Thymus (tissue), 11 donors: ENCODE data around the gene CARD11. TPM values are rescaled to one million over a fixed set of nuclear protein-coding genes. Genes with fewer than 3 reads are reported as not detected.
"Not testable (repeated sequence)": the region's sequence is repeated elsewhere in the genome, so short reads cannot be mapped to it uniquely, and the experiment has no call there.

ENCODE experiments used
- DNase-seq, 9 donors: peaks; one replicate each; pipeline ENCODE4 v3.0.0-alpha.2; 2013; ENCODE audit warnings: low spot score in 9 of 9, low read depth in 6 of 9, missing footprints in 1 of 9
- H3K27ac ChIP-seq, 2 donors: one replicate each; pipeline ENCODE4 v1.5.1; 2013; ENCODE audit warnings: control low read depth in 1 of 2, low read depth in 1 of 2, low read length in 1 of 2, mild to moderate bottlenecking in 1 of 2, moderate library complexity in 1 of 2
- H3K27me3 ChIP-seq, 2 donors: one replicate each; pipeline ENCODE4 v1.5.1; 2013; ENCODE audit warnings: low read length in 1 of 2; ENCODE audit not compliant: control insufficient read depth in 2 of 2, insufficient read depth in 1 of 2
- H3K36me3 ChIP-seq, 2 donors: one replicate each; pipeline ENCODE4 v1.5.1; 2013; ENCODE audit warnings: low read length in 1 of 2, mild to moderate bottlenecking in 1 of 2, moderate library complexity in 1 of 2; ENCODE audit not compliant: control insufficient read depth in 2 of 2, insufficient read depth in 2 of 2
- H3K4me1 ChIP-seq, 2 donors: one replicate each; pipeline ENCODE4 v1.5.1; 2013; ENCODE audit warnings: low read length in 2 of 2; ENCODE audit not compliant: control insufficient read depth in 2 of 2, insufficient read depth in 2 of 2
- H3K4me3 ChIP-seq, 2 donors: one replicate each; pipeline ENCODE4 v1.5.1; 2013; ENCODE audit warnings: low read length in 2 of 2, control low read depth in 1 of 2, mild to moderate bottlenecking in 1 of 2
- H3K9me3 ChIP-seq, 2 donors: one replicate each; pipeline ENCODE4 v1.5.1; 2013; ENCODE audit warnings: low read length in 1 of 2, mild to moderate bottlenecking in 1 of 2; ENCODE audit not compliant: control insufficient read depth in 2 of 2, insufficient read depth in 1 of 2
- WGBS: extraction: QIAGEN DNeasy Blood & Tissue Kit; methylation state at CpG from one replicate; pipeline ENCODE4 v1.1.7; 2013; 5-methylcytosine and 5-hydroxymethylcytosine counted together
- polyA plus RNA-seq: library from polyadenylated mRNA; stranded (reverse); fragments of 200-250 nt; gene quantifications from one replicate; pipeline ENCODE4 v1.2.3, GENCODE V29; 2013
- total RNA-seq: library from RNA; stranded (reverse); fragments of 120-200 nt; gene quantifications from one replicate; pipeline ENCODE4 v1.2.4, GENCODE V29; 2013
- donor health status: healthy.

The CARD11 gene
- total and polyA plus RNA-seq, 2 donors: 7.2 to 19.4 TPM

DNA sequence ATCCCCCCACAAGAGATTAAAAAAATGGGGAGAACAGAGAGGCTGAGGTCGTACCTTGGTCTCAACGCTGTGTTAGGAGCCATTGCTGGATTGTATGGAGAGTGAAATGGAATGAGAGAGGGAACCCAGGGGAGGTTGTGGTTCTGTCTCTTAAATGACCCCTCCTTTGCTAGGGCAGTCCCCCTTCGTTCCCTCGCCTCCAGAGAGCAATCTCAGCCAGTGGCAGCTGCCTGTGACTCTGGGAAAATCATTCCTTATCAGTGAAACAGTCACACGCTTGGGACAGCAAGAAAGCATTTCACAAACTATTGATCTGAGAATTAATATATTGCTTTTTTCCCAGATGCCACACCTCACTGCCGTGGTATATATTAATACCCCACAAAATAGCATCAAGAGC lies 12.0 kb upstream of the CARD11 start:
- no peak overlapping the region for H3K4me3 ChIP-seq
- 94% methylated on average over 6 of the region's 6 CpGs for WGBS
- H3K27me3 ChIP-seq: no peaks in the 10 kb centered on the region
- no peaks in the 10 kb centered on the region for H3K4me1 ChIP-seq
- no peaks in the 10 kb centered on the region for H3K36me3 ChIP-seq
- no peaks in the 10 kb centered on the region for H3K9me3 ChIP-seq
- no peak overlapping the region for H3K27ac ChIP-seq
- no peak for DNase-seq

- no peaks in the 10 kb centered on the region for H3K27me3 ChIP-seq
- peak in 8 of 9 donors; percentile 40 to 80 (median 55) for DNase-seq
- H3K4me1 ChIP-seq: peaks cover 2 to 31% of the 10 kb centered on the region in 2 donors
- peak overlapping the region; percentile 38 to 94 for H3K27ac ChIP-seq
- peaks cover 0 to 6% of the 10 kb centered on the region in 2 donors for H3K9me3 ChIP-seq
- H3K4me3 ChIP-seq: peak overlapping the region; percentile 55 to 86
- WGBS: 11% methylated on average over 17 of the region's 17 CpGs
- H3K36me3 ChIP-seq: peaks cover 0 to 3% of the 10 kb centered on the region in 2 donors
Measured at GRCh38 chr7:3042861-3043489, 692 bp downstream of the CARD11 start.

- Histone ChIP-seq H3K27ac (no peak overlapping the region), H3K9me3 (peaks cover 0 to 6% of the 10 kb centered on the region in 2 donors), H3K36me3 (peaks cover 0 to 3% of the 10 kb centered on the region in 2 donors), H3K4me3 (peak overlapping the region in 1 of 2 donors; percentile 55), H3K27me3 (no peaks in the 10 kb centered on the region), H3K4me1 (peaks cover 2 to 31% of the 10 kb centered on the region in 2 donors)
- DNase-seq: no peak
- WGBS: 94% methylated on average over 27 of the region's 27 CpGs
Measured at GRCh38 chr7:3041986-3042675, 1.5 kb downstream of the CARD11 start.

DNA sequence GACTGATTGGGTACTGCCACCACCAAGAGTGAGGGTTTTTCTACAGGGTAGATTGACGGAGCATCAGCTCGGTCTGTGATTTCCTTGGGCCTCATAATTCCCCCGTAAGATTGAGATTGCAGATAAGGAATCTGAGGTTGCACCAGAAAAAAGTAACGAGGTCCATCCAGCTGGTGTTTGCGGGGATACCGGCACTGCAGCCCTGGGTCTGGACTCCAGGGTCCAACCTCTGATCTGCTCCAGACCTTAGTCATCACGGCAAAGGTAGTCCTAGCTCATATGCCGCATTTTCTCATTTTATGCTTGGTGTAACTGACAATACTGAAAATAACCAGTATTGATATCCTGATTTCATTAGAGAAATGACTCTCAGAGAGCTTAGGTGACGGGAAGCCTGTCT lies 3.9 kb downstream of the CARD11 start:
- 95% methylated on average over 9 of the region's 9 CpGs for WGBS
- peaks cover 0 to 6% of the 10 kb centered on the region in 2 donors for H3K9me3 ChIP-seq
- no peak for DNase-seq
- H3K4me3 ChIP-seq: no peak overlapping the region
- H3K36me3 ChIP-seq: peaks cover 0 to 3% of the 10 kb centered on the region in 2 donors
- H3K27me3 ChIP-seq: no peaks in the 10 kb centered on the region
- H3K4me1 ChIP-seq: peaks cover 0 to 31% of the 10 kb centered on the region in 2 donors
- no peak overlapping the region for H3K27ac ChIP-seq

DNA sequence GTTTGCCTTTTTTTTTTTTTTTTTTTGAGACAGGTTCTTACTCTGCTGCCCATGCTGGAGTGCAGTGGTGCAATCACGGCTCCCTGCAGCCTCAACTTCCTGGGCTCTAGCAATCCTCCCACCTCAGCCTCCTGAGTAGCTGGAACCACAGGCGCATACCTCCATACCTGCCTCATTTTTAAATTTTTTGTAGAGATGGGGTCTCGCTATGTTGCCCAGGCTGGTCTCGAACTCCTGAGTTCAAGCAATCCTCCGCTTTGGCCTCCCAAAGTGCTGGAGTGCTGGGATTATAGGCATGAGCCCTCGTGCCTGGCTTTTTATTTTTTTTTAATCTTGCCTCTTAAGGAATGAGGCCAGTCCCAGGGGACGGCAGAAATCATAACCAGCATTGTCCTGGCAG lies 5.7 kb downstream of the CARD11 start:
- WGBS: 88% methylated on average over 7 of the region's 7 CpGs
- H3K36me3 ChIP-seq, DNase-seq, H3K27ac ChIP-seq, H3K4me3 ChIP-seq, H3K9me3 ChIP-seq, H3K27me3 ChIP-seq: not testable (repeated sequence)
- peaks cover 0 to 27% of the 10 kb centered on the region in 2 donors for H3K4me1 ChIP-seq

DNA sequence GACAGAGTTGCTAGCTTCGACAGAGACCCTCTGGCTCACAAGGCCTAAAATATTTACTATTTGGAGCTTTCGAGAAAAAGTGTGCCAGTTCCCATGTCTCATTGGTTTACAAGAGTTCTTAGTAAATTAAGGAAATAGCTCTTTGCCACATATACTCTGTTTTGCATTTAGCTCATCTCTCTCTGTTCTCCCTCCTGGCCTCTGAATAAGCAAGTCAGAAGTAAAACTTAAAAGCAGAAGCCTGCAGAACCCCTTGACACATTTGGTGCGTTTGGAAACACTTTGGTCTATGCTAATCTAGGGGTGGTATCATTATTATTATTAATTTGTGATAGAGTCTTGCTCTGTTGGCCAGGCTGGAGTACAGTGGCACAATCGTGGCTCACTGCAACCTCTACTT lies 6.4 kb downstream of the CARD11 start:
- Histone ChIP-seq H3K27me3 (no peaks in the 10 kb centered on the region), H3K9me3 (peaks cover 0 to 5% of the 10 kb centered on the region in 2 donors), H3K36me3 (peaks cover 1 to 8% of the 10 kb centered on the region in 2 donors), H3K27ac (no peak overlapping the region), H3K4me1 (peaks cover 0 to 19% of the 10 kb centered on the region in 2 donors), H3K4me3 (no peak overlapping the region)
- DNase-seq: peak in 1 of 9 donors; percentile 20
- 70% methylated on average over 4 of the region's 4 CpGs for WGBS

DNA sequence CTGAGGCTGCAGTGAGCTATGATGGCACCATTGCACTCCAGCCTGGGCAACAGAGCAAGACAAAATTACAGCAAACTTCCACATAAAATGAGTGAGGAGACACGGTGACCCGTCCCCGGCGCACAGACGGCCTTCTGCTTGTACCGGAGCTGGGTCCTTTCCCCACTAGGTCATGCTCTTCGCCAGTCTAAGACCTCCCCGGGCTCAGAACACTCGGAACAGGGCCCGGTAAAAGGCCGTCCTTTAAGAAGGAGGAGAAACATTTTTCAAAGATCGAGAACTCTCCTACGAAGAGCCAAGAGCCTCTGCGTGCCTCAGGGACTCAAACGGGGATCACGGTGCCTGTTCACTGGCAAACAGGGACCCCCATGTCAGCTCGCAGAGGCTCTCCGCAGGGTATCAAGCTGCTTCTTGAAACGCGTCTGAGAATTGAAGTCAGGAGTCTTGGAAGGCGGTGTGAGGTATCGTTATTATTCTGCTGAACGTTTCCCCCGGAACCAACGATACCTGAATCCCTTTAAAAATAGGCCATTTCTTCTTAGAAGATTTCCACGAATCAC lies 9.0 kb downstream of the CARD11 start:
- H3K4me3 ChIP-seq: no peak overlapping the region
- H3K36me3 ChIP-seq: peaks cover 0 to 12% of the 10 kb centered on the region in 2 donors
- H3K9me3 ChIP-seq: no peaks in the 10 kb centered on the region
- no peak overlapping the region for H3K27ac ChIP-seq
- 98% methylated on average over 26 of the region's 26 CpGs for WGBS
- H3K27me3 ChIP-seq: no peaks in the 10 kb centered on the region
- DNase-seq: no peak
- peaks cover 0 to 11% of the 10 kb centered on the region in 2 donors for H3K4me1 ChIP-seq

GRCh38 chr7:3033581-3033980 lies 10.1 kb downstream of the CARD11 start:
- Histone ChIP-seq H3K36me3 (peaks cover 0 to 12% of the 10 kb centered on the region in 2 donors), H3K4me1 (peaks cover 0 to 9% of the 10 kb centered on the region in 2 donors), H3K4me3 (no peak overlapping the region), H3K27me3 (no peaks in the 10 kb centered on the region), H3K27ac (no peak overlapping the region), H3K9me3 (no peaks in the 10 kb centered on the region)
- DNase-seq: no peak
- WGBS: 59% methylated on average over 12 of the region's 12 CpGs

GRCh38 chr7:3033136-3033535 lies 10.5 kb downstream of the CARD11 start:
- H3K9me3 ChIP-seq: no peaks in the 10 kb centered on the region
- peaks cover 0 to 12% of the 10 kb centered on the region in 2 donors for H3K36me3 ChIP-seq
- H3K27ac ChIP-seq: no peak overlapping the region
- 90% methylated on average over 7 of the region's 7 CpGs for WGBS
- DNase-seq: no peak
- H3K27me3 ChIP-seq: no peaks in the 10 kb centered on the region
- no peak overlapping the region for H3K4me3 ChIP-seq
- peaks cover 0 to 5% of the 10 kb centered on the region in 2 donors for H3K4me1 ChIP-seq
